GM12878 (cell line): ENCODE data around the gene TRIM46. TPM values are rescaled to one million over a fixed set of nuclear protein-coding genes. Genes with fewer than 3 reads are reported as not detected.

Experiments used
- ATF7 ChIP-seq: fragments of 450-650 bp; IDR thresholded peaks from 2 replicates; pipeline ENCODE4 v1.6.1; 2016; ENCODE audit warnings: low read depth, mild to moderate bottlenecking
- BCLAF1 ChIP-seq: fragments of 450-650 bp; IDR thresholded peaks from 2 replicates; pipeline ENCODE4 v1.6.1; 2017; ENCODE audit warnings: antibody characterized with exemption, mild to moderate bottlenecking, moderate library complexity
- BMI1 ChIP-seq: fragments of 450-650 bp; IDR thresholded peaks from 2 replicates; pipeline ENCODE4 v1.6.1; 2016; ENCODE audit warnings: mild to moderate bottlenecking, moderate library complexity, borderline replicate concordance
- CHD1 ChIP-seq: IDR thresholded peaks from 2 replicates; pipeline ENCODE4 v1.6.1; 2012; ENCODE audit warnings: low read depth, low read length, improper control_type of control experiment
- CHD4 ChIP-seq: fragments of 200-600 bp; sonication (generic); IDR thresholded peaks from 2 replicates; pipeline ENCODE4 v1.6.1; 2016; ENCODE audit warnings: mild to moderate bottlenecking
- GATAD2B ChIP-seq: fragments of 450-650 bp; conservative IDR thresholded peaks from 2 replicates; pipeline ENCODE4 v1.6.1; 2017; ENCODE audit warnings: low read depth, mild to moderate bottlenecking, moderate library complexity
- HDAC2 ChIP-seq: fragments of 200-600 bp; sonication (generic); IDR thresholded peaks from 2 replicates; pipeline ENCODE4 v1.6.1; 2017
- IRF3 ChIP-seq: fragments of 450-650 bp; IDR thresholded peaks from 2 replicates; pipeline ENCODE4 v1.6.1; 2014; ENCODE audit warnings: mild to moderate bottlenecking
- KLF5 ChIP-seq: fragments of 450-650 bp; IDR thresholded peaks from 2 replicates; pipeline ENCODE4 v1.6.1; 2014; ENCODE audit warnings: mild to moderate bottlenecking; ENCODE audit not compliant: partially characterized antibody
- LARP7 ChIP-seq: fragments of 450-650 bp; IDR thresholded peaks from 2 replicates; pipeline ENCODE4 v1.6.1; 2017; ENCODE audit warnings: mild to moderate bottlenecking
- MEF2B ChIP-seq: fragments of 450-650 bp; IDR thresholded peaks from 2 replicates; pipeline ENCODE4 v1.6.1; 2018; ENCODE audit warnings: mild to moderate bottlenecking, moderate library complexity; ENCODE audit not compliant: partially characterized antibody, poor library complexity, severe bottlenecking
- MLLT1 ChIP-seq: fragments of 450-650 bp; IDR thresholded peaks from 2 replicates; pipeline ENCODE4 v1.6.1; 2016; ENCODE audit warnings: mild to moderate bottlenecking
- NR2C1 ChIP-seq: fragments of 450-650 bp; IDR thresholded peaks from 2 replicates; pipeline ENCODE4 v1.6.1; 2017; ENCODE audit warnings: antibody characterized with exemption, mild to moderate bottlenecking, moderate library complexity
- PAX5 ChIP-seq: IDR thresholded peaks from 2 replicates; pipeline ENCODE4 v1.6.1; 2011; ENCODE audit warnings: low read depth, low read length, borderline replicate concordance
- PAX8 ChIP-seq: fragments of 450-650 bp; IDR thresholded peaks from 2 replicates; pipeline ENCODE4 v1.6.1; 2017; ENCODE audit warnings: mild to moderate bottlenecking, moderate library complexity
- POLR2AphosphoS2 ChIP-seq: IDR thresholded peaks from 2 replicates; pipeline ENCODE4 v1.6.1; 2011; ENCODE audit warnings: low read depth, mild to moderate bottlenecking, low read length, improper control_type of control experiment, moderate library complexity
- RFX5 ChIP-seq: IDR thresholded peaks from 2 replicates; pipeline ENCODE4 v1.6.1; 2011; ENCODE audit warnings: low read depth, low read length, improper control_type of control experiment
- SMAD5 ChIP-seq: IDR thresholded peaks from 2 replicates; pipeline ENCODE4 v1.6.1; 2016; ENCODE audit warnings: antibody characterized with exemption, low read depth
- TCF3 ChIP-seq: IDR thresholded peaks from 2 replicates; pipeline ENCODE4 v1.6.1; 2012; ENCODE audit warnings: low read depth, mild to moderate bottlenecking, low read length, borderline replicate concordance; ENCODE audit not compliant: insufficient read depth
- YY1 ChIP-seq: IDR thresholded peaks from 2 replicates; pipeline ENCODE4 v1.6.1; 2011; ENCODE audit warnings: low read depth, mild to moderate bottlenecking, low read length
- ZBTB11 ChIP-seq: fragments of 450-650 bp; formaldehyde crosslinking; IDR thresholded peaks from 2 replicates; pipeline ENCODE4 v1.5.0; 2022; ENCODE audit warnings: mild to moderate bottlenecking, missing genetic modification characterization
- ZNF217 ChIP-seq: fragments of 450-650 bp; IDR thresholded peaks from 2 replicates; pipeline ENCODE4 v1.6.1; 2017; ENCODE audit warnings: antibody characterized with exemption, mild to moderate bottlenecking
- ZNF24 ChIP-seq: fragments of 450-650 bp; IDR thresholded peaks from 2 replicates; pipeline ENCODE4 v1.6.1; 2017; ENCODE audit warnings: antibody characterized with exemption, mild to moderate bottlenecking
- polyA plus RNA-seq, 11 experiments: library from polyadenylated mRNA; depleted of rRNA in 4 of 11; unstranded in 6 of 11; stranded (reverse) in 5 of 11; fragments of >200 nt; fragmentation: Nextera tagmentation in 4 of 11; fragmentation: Illumina TruSeq in 1 of 11; extraction: Ambion mirVana in 4 of 11; extraction: Trizol in 1 of 11; gene quantifications; 1 replicate in 1 of 11; 2 replicates in 10 of 11; pipeline versions ENCODE4 v1.2.1 to v1.2.3, GENCODE V29; 2011 to 2016; ENCODE audit warnings: inconsistent platforms in 2 of 11, missing spikeins in 2 of 11, low read depth in 1 of 11
- total RNA-seq, 4 experiments: library from RNA; depleted of rRNA in 3 of 4; stranded (reverse); fragments of >200 nt in 3 of 4; fragmentation: Illumina TruSeq in 1 of 4; extraction: Trizol in 1 of 4; gene quantifications; 2 replicates each; pipeline versions ENCODE4 v1.2.1 to v1.2.3, GENCODE V29; 2013 to 2021

The TRIM46 gene
- total and polyA plus RNA-seq, 10 of the 15 experiments (the other 5 are each of a cell fraction or from before 2014, with no cell fraction given): 0.08 to 3.1 (median 0.97) TPM

- TF ChIP-seq BCLAF1 (no peak), BMI1 (0 out of 2 replicates have a peak, but pooled peaks have one; percentile 16), ATF7 (no peak), CHD4 (no peak), PAX5 (no peak), CHD1 (peak; percentile 74; the same call in 1 of the 2 replicates), MEF2B (no peak), KLF5 (peak; percentile 17), ZNF24 (peak; percentile 84), YY1 (peak; percentile 78), HDAC2 (no peak), MLLT1 (no peak), GATAD2B (no peak; the same call in 1 of the 2 replicates), POLR2AphosphoS2 (peak; percentile 86), LARP7 (0 out of 2 replicates have a peak, but pooled peaks have one; percentile 49), NR2C1 (no peak), PAX8 (no peak), SMAD5 (peak; percentile 89), TCF3 (no peak), ZBTB11 (CRISPR knock-in tag) (no peak), RFX5 (no peak), ZNF217 (peak; percentile 33; the same call in 1 of the 2 replicates), IRF3 (peak; percentile 88)
Observed at GRCh38 chr1:155227261-155228095, 53.8 kb downstream of the TRIM46 start (continued).
